ENCODE measurements around the gene CLCN5. TPM values are rescaled to one million over a fixed set of nuclear protein-coding genes. Genes with fewer than 3 reads are reported as not detected.

Gene CLCN5
- total RNA-seq, 1 experiment from 2014 or later = 23.6 TPM

DNA sequence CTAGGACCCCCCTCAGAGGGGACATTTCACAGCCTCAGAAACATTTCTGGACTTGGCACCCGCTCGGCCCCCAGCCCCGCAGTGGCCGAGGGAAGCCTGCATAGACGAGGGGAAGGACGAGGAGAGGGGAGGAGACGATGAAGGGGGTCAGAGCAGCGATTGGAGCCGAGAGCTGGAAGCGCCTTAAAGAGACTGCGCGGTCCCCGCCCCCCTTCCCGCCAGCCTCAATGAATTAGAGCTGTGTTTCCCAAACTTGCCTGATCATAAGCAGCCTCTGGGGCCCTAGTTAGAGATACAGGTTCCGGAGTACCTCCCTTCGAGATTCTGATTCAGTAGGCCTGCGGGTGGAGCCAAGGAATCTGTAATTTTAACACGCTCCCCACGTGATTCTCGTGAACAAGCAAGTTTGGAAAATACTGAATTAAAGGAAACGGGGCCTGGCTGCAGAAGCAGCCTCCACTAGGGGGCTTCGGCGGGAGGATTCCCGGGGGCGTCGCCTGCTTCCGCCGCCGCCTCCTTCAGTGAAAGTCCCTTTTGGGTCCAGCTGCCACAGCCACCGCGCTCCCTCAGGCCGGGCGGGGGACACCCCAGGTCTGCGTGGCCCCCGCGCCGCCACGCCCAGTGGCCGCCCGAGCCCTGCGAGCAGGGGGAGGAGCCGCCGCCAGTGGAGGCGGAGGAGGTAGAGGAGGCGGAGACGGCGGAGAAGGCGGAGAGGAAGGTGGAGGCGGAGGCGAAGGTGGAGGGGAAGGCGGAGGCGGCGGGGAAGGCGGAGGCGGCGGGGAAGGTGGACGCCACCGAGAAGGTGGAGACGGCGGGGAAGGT, 43.4 kb upstream of the CLCN5 start, which contains the start of gene USP27X:
USP27X (plus strand) TSS at position 651 of the 822 bp plus-strand sequence. CDS start 824 bp downstream, outside the sequence.
- no peak for TF ChIP-seq POLR2AphosphoS5 (IDR thresholded peaks at IDR 0.05; ENCODE audit: low read depth, low read length)
- TF ChIP-seq CTCF (IDR thresholded peaks at IDR 0.05) = peak; percentile 70
- 0 out of 2 replicates have a peak, but pooled peaks have one; percentile 30 for TF ChIP-seq SIN3A (IDR thresholded peaks at IDR 0.05; ENCODE audit: borderline replicate concordance, insufficient read depth, low read depth, low read length)
- TF ChIP-seq REST (IDR thresholded peaks at IDR 0.05; ENCODE audit: insufficient read depth in 1 of 2, low read depth in 2 of 2, low read length in 1 of 2) = no peak
- Histone ChIP-seq H3K27me3 (ENCODE audit: control insufficient read depth, insufficient read depth, low read length) (no peaks in the 10 kb centered on the region; the same call in 1 of the 2 replicates), H3K4me3 (ENCODE audit: low read depth in 2 of 2, low read length in 2 of 2) (peak within 1 kb of the TSS; percentile 60 to 65), H3K9me3 (ENCODE audit: control insufficient read depth, insufficient read depth, low read depth, low read length) (no peaks in the 10 kb centered on the region), H3K27ac (ENCODE audit: low read length) (peak within 1 kb of the TSS; percentile 82), H3K4me1 (ENCODE audit: control insufficient read depth, insufficient read depth, low read length) (no peaks in the 10 kb centered on the region; the same call in 1 of the 2 replicates), H3K36me3 (ENCODE audit: control insufficient read depth, insufficient read depth, low read length) (no peaks in the 10 kb centered on the region)
- CTCF ChIA-PET = interaction anchor here (0.5 to 0.9 kb wide), 4 partner anchors 12 to 299 kb away, joined by 3 to 5 read pairs (median 4); no protein-coding TSS in a partner anchor
- DNase-seq (ENCODE audit: low read depth, low spot score) = peak; percentile 48
- in situ Hi-C loops (cut with HindIII; ENCODE audit: low pct_unique_long_range_greater_than_20kb, low sequenced_read_pairs) (no loop called here), intact Hi-C loops (cut with micrococcal nuclease; ENCODE audit: unreplicated experiment) (no loop called here)
- ATAC-seq = peak; percentile 97
- POLR2A ChIA-PET = no interaction called here
- no TSS peak for BruUV-seq (replicated peaks)

DNA sequence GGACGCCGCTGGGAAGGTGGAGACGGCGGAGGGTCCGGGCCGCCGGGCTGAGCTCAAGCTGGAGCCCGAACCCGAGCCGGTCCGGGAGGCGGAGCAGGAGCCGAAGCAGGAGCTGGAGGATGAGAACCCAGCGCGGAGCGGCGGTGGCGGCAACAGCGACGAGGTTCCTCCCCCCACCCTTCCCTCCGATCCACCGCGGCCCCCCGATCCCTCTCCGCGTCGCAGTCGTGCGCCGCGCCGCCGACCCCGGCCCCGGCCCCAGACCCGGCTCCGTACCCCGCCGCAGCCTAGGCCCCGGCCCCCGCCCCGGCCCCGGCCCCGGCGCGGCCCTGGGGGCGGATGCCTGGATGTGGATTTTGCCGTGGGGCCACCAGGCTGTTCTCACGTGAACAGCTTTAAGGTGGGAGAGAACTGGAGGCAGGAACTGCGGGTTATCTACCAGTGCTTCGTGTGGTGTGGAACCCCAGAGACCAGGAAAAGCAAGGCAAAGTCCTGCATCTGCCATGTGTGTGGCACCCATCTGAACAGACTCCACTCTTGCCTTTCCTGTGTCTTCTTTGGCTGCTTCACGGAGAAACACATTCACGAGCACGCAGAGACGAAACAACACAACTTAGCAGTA, 42.6 kb upstream of the CLCN5 start:
- in situ Hi-C loops (cut with HindIII; ENCODE audit: low pct_unique_long_range_greater_than_20kb, low sequenced_read_pairs) (no loop called here), intact Hi-C loops (cut with micrococcal nuclease; ENCODE audit: unreplicated experiment) (no loop called here)
- peak overlapping the region; percentile 74; the same call in 1 of the 2 replicates for H3K27ac ChIP-seq (ENCODE audit: low read length)
- H3K4me3 ChIP-seq (ENCODE audit: low read depth in 2 of 2, low read length in 2 of 2) = peak overlapping the region; percentile 60 to 65
- H3K27me3 ChIP-seq (ENCODE audit: control insufficient read depth, insufficient read depth, low read length) = no peaks in the 10 kb centered on the region
- DNase-seq (ENCODE audit: low read depth, low spot score) (no peak), ATAC-seq (peak; percentile 39; the same call in 1 of the 2 replicates)
- no TSS peak for BruUV-seq (replicated peaks)
- no peaks in the 10 kb centered on the region for H3K36me3 ChIP-seq (ENCODE audit: control insufficient read depth, insufficient read depth, low read length)
- CTCF ChIA-PET = interaction anchor here (0.5 to 0.8 kb wide), 2 partner anchors 11 to 75 kb away, joined by 3 to 5 read pairs; no protein-coding TSS in a partner anchor
- no peak for TF ChIP-seq TCF7L2 (IDR thresholded peaks at IDR 0.05; ENCODE audit: low read depth, low read length)
- TF ChIP-seq SIN3A (IDR thresholded peaks at IDR 0.05; ENCODE audit: borderline replicate concordance, insufficient read depth, low read depth, low read length) = no peak
- no peak for TF ChIP-seq REST (IDR thresholded peaks at IDR 0.05; ENCODE audit: insufficient read depth in 1 of 2, low read depth in 2 of 2, low read length in 1 of 2)
- no peak for TF ChIP-seq CTCF (IDR thresholded peaks at IDR 0.05)
- TF ChIP-seq POLR2AphosphoS5 (IDR thresholded peaks at IDR 0.05; ENCODE audit: low read depth, low read length) = no peak
- POLR2A ChIA-PET = no interaction called here
- H3K9me3 ChIP-seq (ENCODE audit: control insufficient read depth, insufficient read depth, low read depth, low read length) = no peaks in the 10 kb centered on the region
- no peaks in the 10 kb centered on the region; the same call in 1 of the 2 replicates for H3K4me1 ChIP-seq (ENCODE audit: control insufficient read depth, insufficient read depth, low read length)
